ENCODE results near the gene RRP12. TPM values are rescaled to one million over a fixed set of nuclear protein-coding genes. Genes with fewer than 3 reads are reported as not detected.

The RRP12 gene
- total and polyA plus RNA-seq, 2 of the 4 experiments (the other 2 are of a cell fraction) = 21.5 to 23.3 TPM

DNA sequence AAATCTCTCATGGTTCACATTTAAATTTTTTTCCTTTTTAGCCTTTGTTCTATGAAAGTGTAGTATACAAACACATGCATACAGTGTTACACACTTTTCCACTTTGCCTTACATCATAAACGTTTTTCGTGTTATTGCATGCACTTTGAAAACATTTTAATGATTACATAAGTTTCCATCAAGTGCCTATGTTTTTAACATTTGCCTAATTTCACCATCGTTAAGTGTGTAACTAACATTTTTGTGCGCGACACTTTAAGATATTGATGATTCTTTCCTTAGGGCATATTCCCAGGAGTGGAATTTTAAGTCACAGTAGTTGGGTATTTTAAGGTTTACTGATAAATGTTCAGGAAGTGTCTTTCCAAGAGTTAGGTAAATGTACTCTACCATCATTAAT, 65.1 kb downstream of the RRP12 start:
- Histone ChIP-seq H3K27me3 (ENCODE audit: control insufficient read depth, insufficient read depth, low read length) (peaks cover 22% of the 10 kb centered on the region), H3K4ac (ENCODE audit: low read depth, low read length) (no peak overlapping the region), H2AFZ (replicated peaks; ENCODE audit: low read length, poor library complexity) (no peak overlapping the region), H3K18ac (ENCODE audit: low read depth, low read length) (no peak overlapping the region), H3K4me2 (ENCODE audit: low read depth, low read length) (no peak overlapping the region), H4K91ac (ENCODE audit: insufficient read depth, low read depth, low read length) (no peak overlapping the region), H2AK5ac (ENCODE audit: low read depth, low read length) (no peak overlapping the region), H3K36me3 (ENCODE audit: control insufficient read depth, insufficient read depth, low read length) (no peaks in the 10 kb centered on the region), H3K23ac (ENCODE audit: low read depth, low read length) (no peak overlapping the region), H4K20me1 (ENCODE audit: insufficient read depth, low read length) (no peaks in the 10 kb centered on the region), H2AK9ac (replicated peaks; ENCODE audit: low read depth, low read length, poor library complexity) (no peak overlapping the region), H4K5ac (ENCODE audit: low read depth, low read length) (no peak overlapping the region), H2BK120ac (ENCODE audit: low read depth, low read length) (no peak overlapping the region), H3K9ac (ENCODE audit: low read depth, low read length) (no peak overlapping the region), H3K9me3 (ENCODE audit: control insufficient read depth, insufficient read depth, low read length) (no peaks in the 10 kb centered on the region), H3K56ac (ENCODE audit: extremely low read depth, insufficient read depth, low read length) (no peak overlapping the region), H3K27ac (ENCODE audit: insufficient read depth, low read length) (no peak overlapping the region), H2BK20ac (ENCODE audit: low read depth, low read length) (no peak overlapping the region), H3K79me1 (ENCODE audit: low read depth in 1 of 2, low read length in 2 of 2) (peaks cover 12 to 25% of the 10 kb centered on the region in 2 experiments), H4K8ac (ENCODE audit: low read depth in 2 of 2, low read length in 2 of 2) (no peak overlapping the region), H3K14ac (replicated peaks; ENCODE audit: low read depth, low read length) (no peak overlapping the region), H3K4me3 (ENCODE audit: insufficient read depth, low read depth, low read length) (no peak overlapping the region), H3K9me1 (ENCODE audit: insufficient read depth, low read length) (no peaks in the 10 kb centered on the region), H3K4me1 (ENCODE audit: control insufficient read depth, insufficient read depth, low read length) (peaks cover 11% of the 10 kb centered on the region), H2BK5ac (ENCODE audit: low read depth, low read length, poor library complexity, severe bottlenecking) (no peak overlapping the region), H2BK15ac (ENCODE audit: low read depth, low read length) (no peak overlapping the region)
- TF ChIP-seq NFE2L2 (IDR thresholded peaks at IDR 0.05; ENCODE audit: low read depth, low read length) (no peak), MAFK (IDR thresholded peaks at IDR 0.05; ENCODE audit: low read depth, low read length) (no peak), RAD21 (IDR thresholded peaks at IDR 0.05; ENCODE audit: low read length) (no peak), RCOR1 (IDR thresholded peaks at IDR 0.05; ENCODE audit: insufficient replicate concordance, low read length) (no peak), SMC3 (IDR thresholded peaks at IDR 0.05; ENCODE audit: low read depth, low read length) (no peak), MAZ (IDR thresholded peaks at IDR 0.05; ENCODE audit: borderline replicate concordance, low read depth, low read length) (no peak), FOS (IDR thresholded peaks at IDR 0.05; ENCODE audit: low read depth, low read length) (no peak), POLR2A (IDR thresholded peaks at IDR 0.05; ENCODE audit: low read depth, low read length) (no peak), MXI1 (IDR thresholded peaks at IDR 0.05; ENCODE audit: borderline replicate concordance, low read depth, low read length) (no peak), BHLHE40 (IDR thresholded peaks at IDR 0.05; ENCODE audit: low read depth, low read length) (no peak), CEBPB (IDR thresholded peaks at IDR 0.05; ENCODE audit: low read depth, low read length) (no peak), RFX5 (IDR thresholded peaks at IDR 0.05; ENCODE audit: low read depth, low read length) (no peak), CHD1 (IDR thresholded peaks at IDR 0.05; ENCODE audit: low read depth, low read length) (no peak)
- TF ChIP-seq, protein P1, sequence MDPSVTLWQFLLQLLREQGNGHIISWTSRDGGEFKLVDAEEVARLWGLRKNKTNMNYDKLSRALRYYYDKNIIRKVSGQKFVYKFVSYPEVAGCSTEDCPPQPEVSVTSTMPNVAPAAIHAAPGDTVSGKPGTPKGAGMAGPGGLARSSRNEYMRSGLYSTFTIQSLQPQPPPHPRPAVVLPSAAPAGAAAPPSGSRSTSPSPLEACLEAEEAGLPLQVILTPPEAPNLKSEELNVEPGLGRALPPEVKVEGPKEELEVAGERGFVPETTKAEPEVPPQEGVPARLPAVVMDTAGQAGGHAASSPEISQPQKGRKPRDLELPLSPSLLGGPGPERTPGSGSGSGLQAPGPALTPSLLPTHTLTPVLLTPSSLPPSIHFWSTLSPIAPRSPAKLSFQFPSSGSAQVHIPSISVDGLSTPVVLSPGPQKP (IDR thresholded peaks at IDR 0.05; ENCODE audit: borderline replicate concordance, low read depth, low read length) = no peak
- TF ChIP-seq, protein P2, sequence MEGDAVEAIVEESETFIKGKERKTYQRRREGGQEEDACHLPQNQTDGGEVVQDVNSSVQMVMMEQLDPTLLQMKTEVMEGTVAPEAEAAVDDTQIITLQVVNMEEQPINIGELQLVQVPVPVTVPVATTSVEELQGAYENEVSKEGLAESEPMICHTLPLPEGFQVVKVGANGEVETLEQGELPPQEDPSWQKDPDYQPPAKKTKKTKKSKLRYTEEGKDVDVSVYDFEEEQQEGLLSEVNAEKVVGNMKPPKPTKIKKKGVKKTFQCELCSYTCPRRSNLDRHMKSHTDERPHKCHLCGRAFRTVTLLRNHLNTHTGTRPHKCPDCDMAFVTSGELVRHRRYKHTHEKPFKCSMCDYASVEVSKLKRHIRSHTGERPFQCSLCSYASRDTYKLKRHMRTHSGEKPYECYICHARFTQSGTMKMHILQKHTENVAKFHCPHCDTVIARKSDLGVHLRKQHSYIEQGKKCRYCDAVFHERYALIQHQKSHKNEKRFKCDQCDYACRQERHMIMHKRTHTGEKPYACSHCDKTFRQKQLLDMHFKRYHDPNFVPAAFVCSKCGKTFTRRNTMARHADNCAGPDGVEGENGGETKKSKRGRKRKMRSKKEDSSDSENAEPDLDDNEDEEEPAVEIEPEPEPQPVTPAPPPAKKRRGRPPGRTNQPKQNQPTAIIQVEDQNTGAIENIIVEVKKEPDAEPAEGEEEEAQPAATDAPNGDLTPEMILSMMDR (conservative IDR thresholded peaks at IDR 0.05; ENCODE audit: low read depth, low read length) = no peak
- TF ChIP-seq, protein P3, sequence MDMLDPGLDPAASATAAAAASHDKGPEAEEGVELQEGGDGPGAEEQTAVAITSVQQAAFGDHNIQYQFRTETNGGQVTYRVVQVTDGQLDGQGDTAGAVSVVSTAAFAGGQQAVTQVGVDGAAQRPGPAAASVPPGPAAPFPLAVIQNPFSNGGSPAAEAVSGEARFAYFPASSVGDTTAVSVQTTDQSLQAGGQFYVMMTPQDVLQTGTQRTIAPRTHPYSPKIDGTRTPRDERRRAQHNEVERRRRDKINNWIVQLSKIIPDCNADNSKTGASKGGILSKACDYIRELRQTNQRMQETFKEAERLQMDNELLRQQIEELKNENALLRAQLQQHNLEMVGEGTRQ (IDR thresholded peaks at IDR 0.05; ENCODE audit: low read depth, low read length) = no peak
- no CpG with 5 or more reads among the region's 5 CpGs for WGBS, 2 experiments (ENCODE audit: extremely low coverage in 2 of 2, insufficient read length in 1 of 2)
- ATAC-seq (ENCODE audit: low read depth) (no peak), DNase-seq (no peak)
- intact Hi-C loops (cut with micrococcal nuclease) = no loop called here
- in situ Hi-C loops (cut with MboI; ENCODE audit: low sequenced_read_pairs) = no loop called here
- CTCF ChIA-PET = no interaction called here
- POLR2A ChIA-PET (ENCODE audit: unreplicated experiment) = no interaction called here
- BruUV-seq (replicated peaks) = no TSS peak
- dilution Hi-C loops (cut with HindIII; ENCODE audit: low sequenced_read_pairs, unreplicated experiment) = no loop called here

Data from IMR-90 (cell line).